ENCODE results near the gene PPT2. TPM values are rescaled to one million over a fixed set of nuclear protein-coding genes. Genes with fewer than 3 reads are reported as not detected.

The PPT2 gene
- total RNA-seq, 1 experiment from 2014 or later = 38.2 TPM

GRCh38 chr6:32111424-32112066, 42.4 kb upstream of the PPT2 start:
- peaks cover 36% of the 10 kb centered on the region; the same call in 1 of the 2 replicates for H3K4me1 ChIP-seq (replicated peaks; ENCODE audit: insufficient read depth)
- peaks cover 8% of the 10 kb centered on the region; the same call in 1 of the 2 replicates for H3K36me3 ChIP-seq (ENCODE audit: low read depth)
- H3K27ac ChIP-seq = no peak overlapping the region
- POLR2A ChIA-PET (ENCODE audit: unreplicated experiment) = no interaction called here
- H3K79me2 ChIP-seq (ENCODE audit: low read depth) = no peaks in the 10 kb centered on the region
- H3F3A ChIP-seq (ENCODE audit: insufficient read depth, low read depth) = peaks cover 17% of the 10 kb centered on the region
- intact Hi-C loops (cut with micrococcal nuclease; ENCODE audit: unreplicated experiment) = no loop called here
- no peak overlapping the region for H2AFZ ChIP-seq
- BruUV-seq (replicated peaks) = no TSS peak
- no peak for DNase-seq
- no peaks in the 10 kb centered on the region for H3K27me3 ChIP-seq (ENCODE audit: insufficient read depth, low read depth)
- H3K4me2 ChIP-seq = no peak overlapping the region
- CTCF ChIA-PET = interaction anchor here (0.6 kb wide), 1 partner anchor 18 kb away, joined by 3 read pairs; no protein-coding TSS in a partner anchor
- H3K4me3 ChIP-seq = no peak overlapping the region
- no peaks in the 10 kb centered on the region; the same call in 1 of the 2 replicates for H4K20me1 ChIP-seq (ENCODE audit: insufficient read depth)
- no peaks in the 10 kb centered on the region for H3K9me3 ChIP-seq (ENCODE audit: insufficient read depth, low read depth)
- TF ChIP-seq CTCF (conservative IDR thresholded peaks at IDR 0.05) (no peak), EZH2 (IDR thresholded peaks at IDR 0.05; ENCODE audit: low read depth) (no peak)
- H3K9me2 ChIP-seq (ENCODE audit: insufficient read depth) = no peaks in the 10 kb centered on the region

- Histone ChIP-seq H2AFZ (no peak overlapping the region), H3K36me3 (ENCODE audit: low read depth) (peaks cover 9% of the 10 kb centered on the region; the same call in 1 of the 2 replicates), H3F3A (ENCODE audit: insufficient read depth, low read depth) (peaks cover 17% of the 10 kb centered on the region), H3K27ac (no peak overlapping the region), H3K9me3 (ENCODE audit: insufficient read depth, low read depth) (no peaks in the 10 kb centered on the region), H3K4me2 (no peak overlapping the region), H3K4me1 (replicated peaks; ENCODE audit: insufficient read depth) (peaks cover 32% of the 10 kb centered on the region; the same call in 1 of the 2 replicates), H3K4me3 (no peak overlapping the region), H4K20me1 (ENCODE audit: insufficient read depth) (no peaks in the 10 kb centered on the region; the same call in 1 of the 2 replicates), H3K27me3 (ENCODE audit: insufficient read depth, low read depth) (no peaks in the 10 kb centered on the region), H3K9me2 (ENCODE audit: insufficient read depth) (no peaks in the 10 kb centered on the region), H3K79me2 (ENCODE audit: low read depth) (no peaks in the 10 kb centered on the region)
- BruUV-seq (replicated peaks) = TSS peak; percentile 8
- no peak for TF ChIP-seq EZH2 (IDR thresholded peaks at IDR 0.05; ENCODE audit: low read depth)
- TF ChIP-seq CTCF (conservative IDR thresholded peaks at IDR 0.05) = no peak
- CTCF ChIA-PET = no interaction called here
- DNase-seq = no peak
- POLR2A ChIA-PET (ENCODE audit: unreplicated experiment) = no interaction called here
- intact Hi-C loops (cut with micrococcal nuclease; ENCODE audit: unreplicated experiment) = no loop called here
Measured at GRCh38 chr6:32112431-32112980, 41.4 kb upstream of the PPT2 start.

- ChIA-PET POLR2A (ENCODE audit: unreplicated experiment) (interaction anchor here (0.5 to 0.8 kb wide), 7 partner anchors 23 to 1714 kb away, joined by 3 to 4 read pairs (median 4); no protein-coding TSS in a partner anchor), CTCF (interaction anchor here (1.0 kb wide), 1 partner anchor 33 kb away, joined by 3 read pairs; no protein-coding TSS in a partner anchor)
- H3K4me3 ChIP-seq = no peak overlapping the region
- H3K27me3 ChIP-seq (ENCODE audit: insufficient read depth, low read depth) = no peaks in the 10 kb centered on the region
- peaks cover 21% of the 10 kb centered on the region; the same call in 1 of the 2 replicates for H3K4me1 ChIP-seq (replicated peaks; ENCODE audit: insufficient read depth)
- TF ChIP-seq CTCF (conservative IDR thresholded peaks at IDR 0.05) = peak; percentile 45; the same call in 1 of the 2 replicates
- no peak for TF ChIP-seq EZH2 (IDR thresholded peaks at IDR 0.05; ENCODE audit: low read depth)
- peaks cover 17% of the 10 kb centered on the region for H3F3A ChIP-seq (ENCODE audit: insufficient read depth, low read depth)
- H3K36me3 ChIP-seq (ENCODE audit: low read depth) = peaks cover 9% of the 10 kb centered on the region; the same call in 1 of the 2 replicates
- no peak overlapping the region for H3K4me2 ChIP-seq
- no peaks in the 10 kb centered on the region for H3K79me2 ChIP-seq (ENCODE audit: low read depth)
- no TSS peak for BruUV-seq (replicated peaks)
- H4K20me1 ChIP-seq (ENCODE audit: insufficient read depth) = no peaks in the 10 kb centered on the region; the same call in 1 of the 2 replicates
- intact Hi-C loops (cut with micrococcal nuclease; ENCODE audit: unreplicated experiment) = loop anchor here (1.0 to 2.0 kb wide), 2 partner anchors 26 to 67 kb away; no protein-coding TSS in a partner anchor
- no peak overlapping the region for H3K27ac ChIP-seq
- H2AFZ ChIP-seq = no peak overlapping the region
- DNase-seq = peak; percentile 64 to 85
- H3K9me2 ChIP-seq (ENCODE audit: insufficient read depth) = no peaks in the 10 kb centered on the region
- H3K9me3 ChIP-seq (ENCODE audit: insufficient read depth, low read depth) = no peaks in the 10 kb centered on the region
Measured at GRCh38 chr6:32113386-32114352, 40.3 kb upstream of the PPT2 start.

Data from PC-9 (cell line).